Suprapubic skin (tissue), 3 donors: ENCODE results near the gene KIAA0513.

Experiments
- POLR2AphosphoS5 ChIP-seq, 3 donors: sonication (generic); formaldehyde crosslinking; IDR thresholded peaks; one replicate each; pipeline ENCODE4 v1.6.1; 2017; ENCODE audit warnings: antibody characterized with exemption in 3 of 3
- TF ChIP-seq, protein P1 (sequence below), 2 donors: fragments of 200-600 bp in 1 of 2; fragments of 450-650 bp in 1 of 2; sonication (generic) in 1 of 2; IDR thresholded peaks; one replicate each; pipeline ENCODE4 v1.5.1; 2016 to 2019; ENCODE audit warnings: antibody characterized with exemption in 2 of 2, mild to moderate bottlenecking in 1 of 2, moderate library complexity in 1 of 2

DNA sequence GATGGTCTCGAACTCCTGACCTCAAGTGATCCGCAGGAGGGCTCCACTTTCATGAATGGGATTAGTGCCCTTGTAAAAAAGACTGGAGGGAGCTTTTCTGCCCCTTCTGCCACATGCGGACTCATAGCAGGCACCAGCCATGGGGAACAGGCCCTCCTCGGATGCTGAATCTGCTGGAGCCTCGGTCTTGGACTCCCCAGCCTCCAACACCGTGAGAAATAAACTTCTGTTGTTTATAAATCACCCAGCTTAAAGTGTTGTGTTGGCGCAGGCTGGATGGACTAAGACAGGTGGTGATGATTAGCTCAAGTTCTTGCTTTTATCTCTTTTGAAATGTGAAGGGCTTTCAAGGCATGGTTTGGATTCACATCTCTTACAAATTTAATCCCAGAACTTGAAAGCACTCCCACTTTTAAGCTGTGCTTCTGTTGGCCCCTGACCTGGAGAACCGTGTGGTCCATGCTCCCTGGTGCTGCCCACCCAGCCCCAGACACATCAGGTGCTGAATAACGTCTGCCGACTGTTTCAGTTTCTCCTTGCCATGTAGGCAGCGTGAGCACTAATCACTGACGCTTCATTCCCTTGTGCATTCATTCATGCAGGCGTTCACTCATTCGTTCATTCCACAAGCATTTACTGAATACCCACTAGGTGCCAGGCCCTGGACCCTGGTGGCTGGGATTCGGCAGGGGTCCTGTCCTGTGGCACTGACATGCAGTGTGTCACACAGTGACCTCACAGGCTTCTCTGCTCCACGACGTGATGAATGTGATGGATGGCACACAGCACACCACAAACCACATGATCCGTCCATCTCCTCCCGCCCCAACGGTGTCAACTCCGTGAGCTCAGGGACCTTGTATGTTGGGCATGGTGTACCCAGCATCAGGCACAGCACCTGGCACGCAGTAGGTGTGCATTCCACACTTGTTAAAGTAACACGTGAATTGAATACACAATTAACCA lies 75.8 kb downstream of the KIAA0513 start:
- no peak for TF ChIP-seq POLR2AphosphoS5 (IDR thresholded peaks at IDR 0.05)
- TF ChIP-seq, protein P1, sequence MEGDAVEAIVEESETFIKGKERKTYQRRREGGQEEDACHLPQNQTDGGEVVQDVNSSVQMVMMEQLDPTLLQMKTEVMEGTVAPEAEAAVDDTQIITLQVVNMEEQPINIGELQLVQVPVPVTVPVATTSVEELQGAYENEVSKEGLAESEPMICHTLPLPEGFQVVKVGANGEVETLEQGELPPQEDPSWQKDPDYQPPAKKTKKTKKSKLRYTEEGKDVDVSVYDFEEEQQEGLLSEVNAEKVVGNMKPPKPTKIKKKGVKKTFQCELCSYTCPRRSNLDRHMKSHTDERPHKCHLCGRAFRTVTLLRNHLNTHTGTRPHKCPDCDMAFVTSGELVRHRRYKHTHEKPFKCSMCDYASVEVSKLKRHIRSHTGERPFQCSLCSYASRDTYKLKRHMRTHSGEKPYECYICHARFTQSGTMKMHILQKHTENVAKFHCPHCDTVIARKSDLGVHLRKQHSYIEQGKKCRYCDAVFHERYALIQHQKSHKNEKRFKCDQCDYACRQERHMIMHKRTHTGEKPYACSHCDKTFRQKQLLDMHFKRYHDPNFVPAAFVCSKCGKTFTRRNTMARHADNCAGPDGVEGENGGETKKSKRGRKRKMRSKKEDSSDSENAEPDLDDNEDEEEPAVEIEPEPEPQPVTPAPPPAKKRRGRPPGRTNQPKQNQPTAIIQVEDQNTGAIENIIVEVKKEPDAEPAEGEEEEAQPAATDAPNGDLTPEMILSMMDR (IDR thresholded peaks at IDR 0.05) = no peak
